ES-I3 (cell line): ENCODE data around the gene NT5C.

Experiments used
- H3K36me3 ChIP-seq: 2 replicates; pipeline ENCODE4 v1.6.1; 2013; ENCODE audit warnings: mild to moderate bottlenecking, low read length, control low read depth, moderate library complexity; ENCODE audit not compliant: insufficient read depth
- H3K4me1 ChIP-seq: 2 replicates; pipeline ENCODE4 v1.6.1; 2013; ENCODE audit warnings: mild to moderate bottlenecking, control low read depth, low read length; ENCODE audit not compliant: insufficient read depth
- H3K9ac ChIP-seq: 2 replicates; pipeline ENCODE4 v1.6.1; 2013; ENCODE audit warnings: low read depth, mild to moderate bottlenecking, low read length, moderate library complexity
- H3K9me3 ChIP-seq: 2 replicates; pipeline ENCODE4 v1.6.1; 2013; ENCODE audit warnings: mild to moderate bottlenecking, low read length, moderate library complexity; ENCODE audit not compliant: control insufficient read depth, insufficient read depth

Gene NT5C

DNA sequence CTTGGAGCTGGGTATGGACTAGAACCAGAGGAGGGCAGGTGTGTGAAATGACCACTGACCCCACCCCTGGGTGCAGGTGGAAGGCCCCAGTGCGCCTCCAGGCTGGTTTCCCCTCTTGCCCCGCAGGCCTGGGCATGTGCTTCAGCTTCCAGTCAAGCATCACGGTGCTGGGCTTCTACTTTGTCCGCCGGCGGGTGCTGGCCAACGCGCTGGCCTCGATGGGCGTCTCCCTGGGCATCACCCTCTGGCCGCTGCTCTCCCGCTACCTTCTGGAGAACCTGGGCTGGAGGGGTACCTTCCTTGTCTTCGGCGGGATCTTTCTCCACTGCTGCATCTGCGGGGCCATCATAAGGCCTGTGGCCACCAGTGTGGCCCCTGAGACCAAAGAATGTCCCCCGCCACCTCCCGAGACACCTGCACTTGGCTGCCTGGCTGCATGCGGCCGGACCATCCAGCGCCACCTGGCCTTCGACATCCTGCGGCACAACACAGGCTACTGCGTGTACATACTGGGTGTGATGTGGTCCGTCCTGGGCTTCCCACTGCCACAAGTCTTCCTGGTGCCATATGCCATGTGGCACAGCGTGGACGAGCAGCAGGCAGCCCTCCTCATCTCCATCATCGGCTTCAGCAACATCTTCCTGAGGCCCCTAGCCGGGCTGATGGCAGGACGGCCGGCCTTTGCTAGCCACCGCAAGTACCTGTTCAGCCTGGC, 31.5 kb downstream of the NT5C start:
- peaks cover 16% of the 10 kb centered on the region; the same call in 1 of the 2 replicates for H3K36me3 ChIP-seq
- no peaks in the 10 kb centered on the region for H3K9me3 ChIP-seq
- H3K4me1 ChIP-seq: peaks cover 8% of the 10 kb centered on the region; the same call in 1 of the 2 replicates
- H3K9ac ChIP-seq: no peak overlapping the region

DNA sequence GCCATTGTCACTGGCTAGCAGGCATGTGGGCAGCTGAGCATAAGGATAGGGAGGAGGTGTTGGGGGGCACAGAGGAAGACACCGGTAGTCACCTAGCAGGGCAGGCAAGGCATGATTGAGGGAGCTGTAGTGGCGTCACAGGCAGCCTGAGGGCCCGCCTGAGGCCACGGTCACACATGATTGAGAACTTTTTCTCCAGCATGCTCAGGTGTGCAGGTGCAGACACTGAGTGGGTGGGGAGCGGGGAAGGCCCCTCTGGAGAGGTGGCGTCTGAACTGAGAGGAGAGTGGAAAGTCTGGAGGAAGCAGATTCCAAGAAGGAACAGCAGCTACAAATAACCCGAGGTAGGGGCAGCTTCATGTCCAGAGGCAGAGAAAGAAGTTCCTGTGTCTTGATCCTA, 32.7 kb downstream of the NT5C start:
- Histone ChIP-seq H3K36me3 (peaks cover 16% of the 10 kb centered on the region; the same call in 1 of the 2 replicates), H3K9me3 (no peaks in the 10 kb centered on the region), H3K4me1 (peaks cover 8% of the 10 kb centered on the region; the same call in 1 of the 2 replicates), H3K9ac (no peak overlapping the region)

DNA sequence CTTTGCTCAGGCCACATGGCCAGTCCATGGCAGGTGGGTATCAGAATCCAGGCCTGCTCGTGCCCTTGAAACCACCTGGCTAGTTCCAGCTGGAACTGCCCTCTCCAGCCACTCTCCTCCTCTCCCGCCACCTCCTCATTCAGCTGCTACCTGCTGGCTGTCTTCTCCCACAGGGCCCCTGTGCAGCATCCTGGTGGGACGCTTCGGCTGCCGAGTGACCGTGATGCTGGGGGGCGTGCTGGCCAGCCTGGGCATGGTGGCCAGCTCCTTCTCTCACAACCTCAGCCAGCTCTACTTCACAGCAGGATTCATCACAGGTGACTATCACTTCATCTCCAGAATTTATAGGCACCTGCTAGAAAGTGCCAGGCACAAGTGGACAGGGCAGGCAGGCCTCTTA, 33.7 kb downstream of the NT5C start:
- peaks cover 16% of the 10 kb centered on the region; the same call in 1 of the 2 replicates for H3K36me3 ChIP-seq
- H3K9me3 ChIP-seq: no peaks in the 10 kb centered on the region
- H3K4me1 ChIP-seq: peaks cover 13% of the 10 kb centered on the region; the same call in 1 of the 2 replicates
- H3K9ac ChIP-seq: no peak overlapping the region

- Histone ChIP-seq H3K9me3 (no peaks in the 10 kb centered on the region), H3K4me1 (peaks cover 20% of the 10 kb centered on the region; the same call in 1 of the 2 replicates), H3K36me3 (peaks cover 7% of the 10 kb centered on the region; the same call in 1 of the 2 replicates), H3K9ac (no peak overlapping the region)
Observed at GRCh38 chr17:75096082-75096625, 35.4 kb downstream of the NT5C start.

DNA sequence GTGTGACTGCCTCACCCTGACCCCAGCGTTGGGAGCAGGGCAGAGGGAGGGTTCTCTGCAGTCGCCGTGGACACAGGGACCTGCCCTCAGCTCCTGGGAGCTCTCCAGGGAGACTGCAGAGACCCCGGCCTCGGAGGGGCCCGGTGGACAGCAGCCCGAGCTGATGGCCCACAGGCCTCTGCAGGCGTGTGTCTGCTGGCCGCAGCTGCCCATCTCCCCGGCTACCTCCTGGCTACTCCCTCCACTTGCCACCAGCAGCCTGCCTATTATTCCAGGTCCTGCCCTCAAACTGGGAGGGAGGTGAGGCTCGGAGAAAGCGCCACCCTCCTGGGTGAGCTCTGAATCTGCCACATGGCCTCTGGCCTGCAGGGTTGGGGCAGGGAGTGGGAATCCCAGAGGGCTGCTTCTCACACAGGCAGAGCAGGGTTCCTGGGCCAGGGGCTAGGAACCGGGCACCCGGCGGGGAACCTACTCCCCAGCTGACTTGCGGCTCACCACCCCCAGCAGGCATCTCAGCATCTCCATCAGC, 36.6 kb downstream of the NT5C start:
- H3K9ac ChIP-seq: no peak overlapping the region
- H3K4me1 ChIP-seq: peaks cover 25% of the 10 kb centered on the region; the same call in 1 of the 2 replicates
- H3K9me3 ChIP-seq: no peaks in the 10 kb centered on the region
- H3K36me3 ChIP-seq: peaks cover 5% of the 10 kb centered on the region; the same call in 1 of the 2 replicates

DNA sequence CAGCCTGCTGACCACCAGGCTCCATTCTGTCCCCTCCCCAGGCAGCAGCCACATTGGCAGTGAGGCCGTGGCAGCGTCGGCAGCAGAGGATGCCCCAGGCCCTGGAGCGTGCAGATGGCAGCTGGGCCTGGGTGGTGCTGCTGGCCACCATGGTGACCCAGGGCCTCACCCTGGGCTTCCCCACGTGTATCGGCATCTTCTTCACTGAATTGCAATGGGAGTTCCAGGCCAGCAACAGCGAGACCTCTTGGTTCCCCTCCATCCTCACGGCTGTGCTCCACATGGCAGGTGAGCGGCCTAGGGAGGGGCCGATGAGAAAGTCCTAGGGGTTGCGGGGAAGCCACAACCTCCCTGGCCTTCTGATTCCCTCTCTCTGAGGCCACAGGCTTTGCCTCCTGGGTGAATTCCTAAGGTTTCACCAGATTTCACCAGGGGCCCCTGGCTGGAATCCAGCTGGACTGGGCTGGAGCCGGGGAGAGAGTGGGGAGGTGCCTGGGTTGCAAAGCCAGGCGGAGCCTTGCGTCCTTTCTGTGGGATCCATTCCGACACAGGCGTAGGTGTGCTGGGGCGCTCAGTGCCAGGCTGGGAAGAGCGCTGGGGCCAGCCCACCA, 37.9 kb downstream of the NT5C start:
- Histone ChIP-seq H3K4me1 (peaks cover 33% of the 10 kb centered on the region), H3K9ac (no peak overlapping the region), H3K9me3 (no peaks in the 10 kb centered on the region), H3K36me3 (peaks cover 5% of the 10 kb centered on the region; the same call in 1 of the 2 replicates)

DNA sequence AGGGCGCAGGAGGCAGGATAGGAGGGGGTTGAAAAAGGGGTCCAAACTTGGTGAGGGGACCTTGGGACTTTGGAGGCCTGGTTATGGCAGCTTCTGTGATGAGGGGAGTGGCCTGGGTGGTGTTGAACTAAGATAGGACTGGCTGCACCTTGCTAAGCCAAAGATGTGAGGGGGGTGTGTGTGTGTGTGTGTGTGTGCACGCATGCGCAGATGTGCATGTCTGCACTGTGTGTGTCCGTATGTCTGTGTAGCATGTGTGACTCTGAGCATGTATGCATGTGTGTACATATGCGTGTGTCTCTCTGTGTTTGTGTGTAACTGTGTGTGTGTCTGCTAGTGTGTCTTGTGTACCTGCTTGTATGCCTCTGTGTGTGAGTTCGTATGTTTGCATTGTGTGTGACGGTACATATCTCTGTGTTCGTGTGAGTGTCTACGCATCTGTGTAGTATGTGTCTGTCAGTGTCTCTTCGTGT, 39.7 kb downstream of the NT5C start:
- H3K9ac ChIP-seq: no peak overlapping the region
- H3K4me1 ChIP-seq: peaks cover 34% of the 10 kb centered on the region
- H3K9me3 ChIP-seq: no peaks in the 10 kb centered on the region
- H3K36me3 ChIP-seq: no peaks in the 10 kb centered on the region

DNA sequence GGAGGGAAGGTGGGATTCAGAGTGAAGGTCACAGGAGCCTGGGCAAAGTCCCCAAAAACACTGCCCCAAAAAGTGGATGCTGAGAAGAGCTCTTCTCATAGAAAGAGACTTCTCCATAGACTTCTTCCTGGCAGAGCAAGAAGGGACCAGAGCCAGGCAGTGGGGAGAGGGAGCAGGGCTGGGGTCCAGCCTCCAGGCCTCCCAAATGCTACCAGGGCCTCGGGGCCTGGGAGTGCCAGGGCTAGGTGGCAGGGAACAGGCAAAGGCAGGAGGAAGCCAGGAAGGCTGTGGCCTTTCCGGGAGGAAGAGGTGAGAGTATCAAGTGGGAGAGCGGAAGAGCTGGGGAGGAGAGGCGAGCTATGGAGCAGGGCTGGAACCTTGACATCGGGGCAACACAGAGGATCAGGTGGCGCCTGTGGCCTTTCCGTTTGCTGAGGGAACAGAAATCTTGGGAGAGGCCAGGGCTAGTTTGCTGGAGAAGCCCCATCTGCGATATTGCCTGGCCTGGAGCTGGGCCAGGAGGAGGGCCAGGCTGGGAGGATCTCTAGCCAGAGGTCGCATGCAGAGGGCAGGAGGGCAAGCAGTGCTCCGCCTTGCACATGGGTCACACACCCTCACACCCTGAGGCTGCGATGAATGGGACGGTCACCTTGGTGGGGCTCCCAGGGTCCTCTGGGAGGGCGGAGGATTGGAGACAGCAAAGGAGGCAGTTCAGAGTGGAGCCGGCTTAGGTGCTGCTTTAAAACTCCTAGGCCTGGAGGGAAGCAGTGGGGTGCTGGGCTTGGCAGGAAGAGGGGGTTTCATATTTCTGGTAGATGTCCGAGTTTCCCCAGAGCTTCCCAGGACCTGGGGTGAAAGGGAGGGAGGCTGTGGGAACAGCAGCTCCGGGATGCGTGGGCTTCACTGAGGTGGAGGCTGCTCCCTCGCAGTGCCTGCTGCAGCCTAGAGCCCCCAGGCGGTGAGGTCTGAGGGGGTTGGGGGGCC, 40.4 kb downstream of the NT5C start:
- Histone ChIP-seq H3K36me3 (no peaks in the 10 kb centered on the region), H3K4me1 (peaks cover 40% of the 10 kb centered on the region), H3K9me3 (no peaks in the 10 kb centered on the region), H3K9ac (peak overlapping the region; percentile 4; the same call in 1 of the 2 replicates)

GRCh38 chr17:75088465-75089417, 42.8 kb downstream of the NT5C start:
- peaks cover 51% of the 10 kb centered on the region for H3K4me1 ChIP-seq
- H3K9me3 ChIP-seq: no peaks in the 10 kb centered on the region
- H3K36me3 ChIP-seq: no peaks in the 10 kb centered on the region
- H3K9ac ChIP-seq: peak overlapping the region; percentile 94

DNA sequence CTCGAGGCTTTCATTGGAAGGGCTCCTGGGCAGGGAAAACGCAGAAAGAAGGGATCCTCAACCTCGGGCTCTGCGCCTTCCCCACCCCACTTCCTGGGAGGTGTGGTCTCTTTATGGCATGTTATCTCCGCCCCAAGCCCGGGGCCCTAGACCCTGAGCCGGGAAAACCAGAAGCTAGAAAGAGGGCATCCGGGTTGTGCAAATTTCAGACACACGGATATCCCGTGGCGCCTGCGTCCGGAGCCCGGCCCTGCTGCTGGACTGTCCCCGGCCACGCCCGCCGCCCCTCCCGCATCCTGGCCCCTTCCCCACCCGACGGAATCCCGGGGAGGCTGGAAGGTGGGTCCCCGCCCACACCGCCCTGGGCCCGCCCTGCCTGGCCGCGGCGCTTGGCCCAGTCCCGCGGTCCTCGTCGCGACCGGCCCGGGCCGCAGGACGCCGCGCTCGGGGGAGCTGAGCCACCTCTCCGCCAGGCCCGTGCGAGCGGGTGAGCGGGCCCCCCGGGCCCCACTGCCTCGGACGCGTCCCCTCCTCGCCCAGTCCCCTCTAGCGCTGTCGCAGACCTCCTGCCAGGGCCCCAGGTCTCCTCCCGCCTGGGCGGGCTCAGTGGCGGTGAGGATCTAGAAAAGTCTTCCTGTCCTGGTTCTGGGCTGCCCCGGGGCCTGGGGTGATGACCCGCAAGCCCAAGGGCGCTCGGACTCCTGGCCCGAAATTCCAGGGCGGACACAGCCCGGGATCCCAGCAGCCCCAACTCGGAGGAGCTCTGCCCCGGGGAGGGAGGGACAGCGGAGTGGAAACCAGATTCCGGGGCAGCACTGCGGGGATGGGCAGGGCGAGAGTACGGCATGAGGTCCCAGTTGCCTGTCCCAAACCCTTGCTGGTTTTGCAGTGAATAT, 43.7 kb downstream of the NT5C start, which contains the start of gene SLC16A5:
TSS of gene SLC16A5 (plus strand) at position 397 of the 896 bp plus-strand sequence. CDS start 5,683 bp downstream, outside the sequence.
- H3K9ac ChIP-seq: peak within 1 kb of the TSS; percentile 94
- H3K36me3 ChIP-seq: no peaks in the 10 kb centered on the region
- peaks cover 49% of the 10 kb centered on the region for H3K4me1 ChIP-seq
- no peaks in the 10 kb centered on the region for H3K9me3 ChIP-seq

GRCh38 chr17:75087182-75087557, 44.4 kb downstream of the NT5C start:
- Histone ChIP-seq H3K4me1 (peaks cover 50% of the 10 kb centered on the region), H3K9me3 (no peaks in the 10 kb centered on the region), H3K36me3 (no peaks in the 10 kb centered on the region), H3K9ac (peak overlapping the region; percentile 94)
